Ovary (tissue), 3 donors: ENCODE data around the gene RHEB.

ENCODE experiments used
- CTCF ChIP-seq, 3 donors: fragments of 450-650 bp in 2 of 3; fragments of 200-600 bp in 1 of 3; IDR thresholded peaks; one replicate each; pipeline versions ENCODE4 v1.5.1 to v1.8.0; 2016 to 2022; ENCODE audit warnings: antibody characterized with exemption in 3 of 3, mild to moderate bottlenecking in 1 of 3
- EP300 ChIP-seq: sonication (generic); formaldehyde crosslinking; IDR thresholded peaks from one replicate; pipeline ENCODE4 v1.6.1; 2017; ENCODE audit warnings: antibody characterized with exemption
- POLR2A ChIP-seq: fragments of 450-650 bp; IDR thresholded peaks from one replicate; pipeline ENCODE4 v1.6.1; 2017; ENCODE audit warnings: antibody characterized with exemption, mild to moderate bottlenecking, moderate library complexity
- donor health status: DM: no; HTN: no; CAD: no.

DNA sequence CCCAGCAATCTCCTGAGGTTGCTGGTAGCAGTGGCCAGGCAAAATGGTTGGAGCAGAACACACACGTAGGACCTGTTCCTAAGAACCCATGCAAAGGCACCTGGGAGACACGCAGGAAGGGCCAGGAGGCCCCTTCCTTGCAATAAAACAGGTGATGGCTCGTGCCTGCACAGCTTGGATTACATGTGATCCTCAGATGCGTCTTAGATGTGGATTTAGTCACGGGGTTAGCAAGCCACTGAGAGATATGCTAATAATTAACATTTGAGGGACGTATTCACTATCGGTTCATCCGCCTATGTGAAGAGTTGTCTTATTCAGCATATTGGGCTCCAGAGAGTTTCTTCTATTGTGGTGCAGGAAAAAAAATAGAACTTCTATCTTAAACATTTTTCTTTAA is 4.6 kb upstream of the RHEB start:
- TF ChIP-seq CTCF (IDR thresholded peaks at IDR 0.05) (no peak), POLR2A (no peak), EP300 (no peak)
